PC-9 (cell line): ENCODE results near the gene SMC6. TPM values are rescaled to one million over a fixed set of nuclear protein-coding genes. Genes with fewer than 3 reads are reported as not detected.

Experiments
- Bru-seq: library from RNA; stranded (reverse); fragments of 400-500 nt; gene quantifications from one replicate; lab custom pipeline; 2021; lab: Mats Ljungman, UMichigan
- BruChase-seq, 2 experiments: library from RNA; stranded (reverse); fragments of 400-500 nt; gene quantifications; one replicate each; lab custom pipeline; 2021; lab: Mats Ljungman, UMichigan
- BruUV-seq: library from RNA; stranded (reverse); fragments of 400-500 nt; replicated peaks from 2 replicates; lab custom pipeline; 2021; lab: Mats Ljungman, UMichigan
- CTCF ChIA-PET: fragments of 300-600 bp; sonication (Branson Sonifier 250); formaldehyde crosslinking; loops from one replicate; lab custom pipeline; 2022; ENCODE audit warnings: antibody characterized with exemption; lab: Charles Lee
- POLR2A ChIA-PET: fragments of 300-600 bp; sonication (Branson Sonifier 250); formaldehyde crosslinking; loops from one replicate; lab custom pipeline; 2022; ENCODE audit warnings: antibody characterized with exemption; ENCODE audit not compliant: unreplicated experiment; lab: Charles Lee
- DNase-seq, 2 experiments: peaks; one replicate each; pipeline versions ENCODE4 v3.0.0 to v3.0.0-alpha.2; 2015 to 2022; ENCODE audit warnings: mixed read lengths in 1 of 2
- H2AFZ ChIP-seq: fragments of 200-600 bp; sonication (generic); 2 replicates; pipeline ENCODE4 v1.8.1; 2017; ENCODE audit warnings: antibody characterized with exemption
- H3F3A ChIP-seq: fragments of 200-600 bp; sonication (generic); 2 replicates; pipeline ENCODE4 v1.8.1; 2017; ENCODE audit warnings: antibody characterized with exemption, mild to moderate bottlenecking, low read depth; ENCODE audit not compliant: insufficient read depth
- H3K27ac ChIP-seq: fragments of 200-600 bp; sonication (generic); 2 replicates; pipeline ENCODE4 v1.6.1; 2016; ENCODE audit warnings: mixed run types
- H3K27me3 ChIP-seq: fragments of 200-600 bp; sonication (generic); 2 replicates; pipeline ENCODE4 v1.6.1; 2016; ENCODE audit warnings: low read depth, mixed run types; ENCODE audit not compliant: insufficient read depth
- H3K36me3 ChIP-seq: fragments of 200-600 bp; sonication (generic); 2 replicates; pipeline ENCODE4 v1.6.1; 2016; ENCODE audit warnings: low read depth, mixed run types
- H3K4me1 ChIP-seq: fragments of 200-600 bp; sonication (generic); replicated peaks from 2 replicates; pipeline ENCODE4 v1.6.1; 2016; ENCODE audit warnings: mixed run types; ENCODE audit not compliant: insufficient read depth
- H3K4me2 ChIP-seq: fragments of 200-600 bp; sonication (generic); 2 replicates; pipeline ENCODE4 v1.6.1; 2017; ENCODE audit warnings: mixed run types
- H3K4me3 ChIP-seq: fragments of 200-600 bp; sonication (generic); 2 replicates; pipeline ENCODE4 v1.6.1; 2016; ENCODE audit warnings: mixed run types
- H3K79me2 ChIP-seq: fragments of 200-600 bp; sonication (generic); 2 replicates; pipeline ENCODE4 v1.6.1; 2017; ENCODE audit warnings: low read depth, mixed run types
- H3K9me2 ChIP-seq: fragments of 200-600 bp; sonication (generic); 2 replicates; pipeline ENCODE4 v1.8.1; 2017; ENCODE audit warnings: mild to moderate bottlenecking; ENCODE audit not compliant: insufficient read depth
- H3K9me3 ChIP-seq: fragments of 200-600 bp; sonication (generic); 2 replicates; pipeline ENCODE4 v1.8.1; 2016; ENCODE audit warnings: low read depth; ENCODE audit not compliant: insufficient read depth
- H4K20me1 ChIP-seq: fragments of 200-600 bp; sonication (generic); 2 replicates; pipeline ENCODE4 v1.8.1; 2017; ENCODE audit not compliant: insufficient read depth
- EZH2 ChIP-seq: fragments of 200-600 bp; sonication (generic); IDR thresholded peaks from 2 replicates; pipeline ENCODE4 v1.8.0; 2017; ENCODE audit warnings: antibody characterized with exemption, low read depth
- intact Hi-C: fragments of 100-400 bp; cut with micrococcal nuclease; formaldehyde crosslinking; loops from one replicate; pipeline ENCODE4 v1.10.0; 2022; ENCODE audit not compliant: unreplicated experiment
- long read RNA-seq: library from polyadenylated mRNA; stranded (forward); transcript quantifications from one replicate; pipeline ENCODE4 v2.0.0, GENCODE V29; 2022
- total RNA-seq: library from RNA; stranded (reverse); gene quantifications from 2 replicates; pipeline ENCODE4 v1.2.3, GENCODE V29; 2021
- TF ChIP-seq, protein P1 (sequence below): fragments of 200-600 bp; sonication (generic); conservative IDR thresholded peaks from 2 replicates; pipeline ENCODE4 v1.6.1; 2017; ENCODE audit warnings: mixed run types, antibody characterized with exemption, mild to moderate bottlenecking, moderate library complexity

The SMC6 gene, protein sequence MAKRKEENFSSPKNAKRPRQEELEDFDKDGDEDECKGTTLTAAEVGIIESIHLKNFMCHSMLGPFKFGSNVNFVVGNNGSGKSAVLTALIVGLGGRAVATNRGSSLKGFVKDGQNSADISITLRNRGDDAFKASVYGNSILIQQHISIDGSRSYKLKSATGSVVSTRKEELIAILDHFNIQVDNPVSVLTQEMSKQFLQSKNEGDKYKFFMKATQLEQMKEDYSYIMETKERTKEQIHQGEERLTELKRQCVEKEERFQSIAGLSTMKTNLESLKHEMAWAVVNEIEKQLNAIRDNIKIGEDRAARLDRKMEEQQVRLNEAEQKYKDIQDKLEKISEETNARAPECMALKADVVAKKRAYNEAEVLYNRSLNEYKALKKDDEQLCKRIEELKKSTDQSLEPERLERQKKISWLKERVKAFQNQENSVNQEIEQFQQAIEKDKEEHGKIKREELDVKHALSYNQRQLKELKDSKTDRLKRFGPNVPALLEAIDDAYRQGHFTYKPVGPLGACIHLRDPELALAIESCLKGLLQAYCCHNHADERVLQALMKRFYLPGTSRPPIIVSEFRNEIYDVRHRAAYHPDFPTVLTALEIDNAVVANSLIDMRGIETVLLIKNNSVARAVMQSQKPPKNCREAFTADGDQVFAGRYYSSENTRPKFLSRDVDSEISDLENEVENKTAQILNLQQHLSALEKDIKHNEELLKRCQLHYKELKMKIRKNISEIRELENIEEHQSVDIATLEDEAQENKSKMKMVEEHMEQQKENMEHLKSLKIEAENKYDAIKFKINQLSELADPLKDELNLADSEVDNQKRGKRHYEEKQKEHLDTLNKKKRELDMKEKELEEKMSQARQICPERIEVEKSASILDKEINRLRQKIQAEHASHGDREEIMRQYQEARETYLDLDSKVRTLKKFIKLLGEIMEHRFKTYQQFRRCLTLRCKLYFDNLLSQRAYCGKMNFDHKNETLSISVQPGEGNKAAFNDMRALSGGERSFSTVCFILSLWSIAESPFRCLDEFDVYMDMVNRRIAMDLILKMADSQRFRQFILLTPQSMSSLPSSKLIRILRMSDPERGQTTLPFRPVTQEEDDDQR
- total RNA-seq (15.5 and 19.2 TPM in 2 replicates), Bru-seq, nascent RNA (percentile 69 among the genes with signal in this experiment), BruChase-seq, experiment 1, labeled RNA remaining after a 2-hour chase (percentile 70 among the genes with signal in this experiment), BruChase-seq, experiment 2, labeled RNA remaining after a 6-hour chase (percentile 69 among the genes with signal in this experiment)
- long read RNA-seq, full-length matches to known transcripts = 12 of 48 reads
- long read RNA-seq, partial matches to known transcripts = 3 of 48 reads
- long read RNA-seq, other reads (novel, unspliced or antisense) = 33 of 48 reads

DNA sequence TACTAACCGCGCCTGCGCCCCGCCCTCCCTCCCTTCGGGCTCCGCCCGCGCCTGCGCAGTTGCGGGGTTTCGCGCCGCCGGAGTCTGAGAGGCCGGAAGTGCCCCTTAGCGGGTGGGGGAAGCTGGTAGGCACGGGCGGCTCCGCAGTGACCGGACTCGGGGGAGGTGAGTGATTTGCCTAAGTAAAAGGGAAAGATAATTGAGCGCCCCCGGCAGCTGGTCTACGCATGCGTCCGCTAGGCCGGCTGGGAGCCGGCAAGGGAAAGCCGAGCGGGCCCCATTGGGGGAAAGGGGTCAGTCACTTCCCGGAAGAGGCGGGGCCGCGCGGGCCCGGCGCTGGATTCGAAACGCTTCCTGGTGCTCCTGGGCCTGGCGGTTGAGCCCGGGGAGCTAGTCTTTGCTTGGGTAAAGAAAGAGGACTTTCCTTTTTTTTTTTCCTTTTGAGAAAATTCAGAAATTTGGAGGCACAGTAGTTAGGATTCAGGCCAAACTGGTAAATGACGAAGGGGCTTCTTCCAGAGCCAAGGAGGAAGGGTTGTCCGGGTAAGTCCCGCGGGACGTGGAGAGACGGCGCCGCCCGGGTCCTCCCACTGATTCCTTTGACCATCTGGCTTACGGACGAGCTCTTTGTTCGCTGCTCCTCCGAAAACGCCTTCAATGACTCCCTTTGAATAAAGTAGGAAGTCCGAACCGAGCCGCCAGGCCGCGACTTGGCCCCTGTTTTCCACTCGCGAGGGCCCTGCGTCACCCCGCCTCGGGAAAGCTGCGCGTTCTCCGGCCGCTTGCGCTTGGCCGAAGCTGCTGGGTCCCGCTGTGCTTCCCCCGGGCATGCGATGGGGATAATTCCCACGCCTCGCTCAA lies at the start of gene SMC6, which contains the start of gene GEN1:
Gene SMC6 (minus strand): TSS at position 8 of the 861 bp plus-strand sequence. CDS start 7,864 bp downstream, outside the sequence.
Gene GEN1 (plus strand): TSS at position 336 of the 861 bp plus-strand sequence. CDS start 5,806 bp downstream, outside the sequence.
- Histone ChIP-seq H2AFZ (peak within 1 kb of the TSS; percentile 97), H3K4me1 (peaks cover 28% of the 10 kb centered on the region), H3K27me3 (no peaks in the 10 kb centered on the region), H3K27ac (peak within 1 kb of the TSS; percentile 93), H3F3A (no peaks in the 10 kb centered on the region), H3K4me2 (peak within 1 kb of the TSS; percentile 81), H4K20me1 (no peaks in the 10 kb centered on the region), H3K9me3 (no peaks in the 10 kb centered on the region), H3K9me2 (no peaks in the 10 kb centered on the region), H3K4me3 (peak within 1 kb of the TSS; percentile 96), H3K36me3 (no peaks in the 10 kb centered on the region), H3K79me2 (peaks cover 87% of the 10 kb centered on the region)
- intact Hi-C loops = no loop called here
- TF ChIP-seq, protein P1, sequence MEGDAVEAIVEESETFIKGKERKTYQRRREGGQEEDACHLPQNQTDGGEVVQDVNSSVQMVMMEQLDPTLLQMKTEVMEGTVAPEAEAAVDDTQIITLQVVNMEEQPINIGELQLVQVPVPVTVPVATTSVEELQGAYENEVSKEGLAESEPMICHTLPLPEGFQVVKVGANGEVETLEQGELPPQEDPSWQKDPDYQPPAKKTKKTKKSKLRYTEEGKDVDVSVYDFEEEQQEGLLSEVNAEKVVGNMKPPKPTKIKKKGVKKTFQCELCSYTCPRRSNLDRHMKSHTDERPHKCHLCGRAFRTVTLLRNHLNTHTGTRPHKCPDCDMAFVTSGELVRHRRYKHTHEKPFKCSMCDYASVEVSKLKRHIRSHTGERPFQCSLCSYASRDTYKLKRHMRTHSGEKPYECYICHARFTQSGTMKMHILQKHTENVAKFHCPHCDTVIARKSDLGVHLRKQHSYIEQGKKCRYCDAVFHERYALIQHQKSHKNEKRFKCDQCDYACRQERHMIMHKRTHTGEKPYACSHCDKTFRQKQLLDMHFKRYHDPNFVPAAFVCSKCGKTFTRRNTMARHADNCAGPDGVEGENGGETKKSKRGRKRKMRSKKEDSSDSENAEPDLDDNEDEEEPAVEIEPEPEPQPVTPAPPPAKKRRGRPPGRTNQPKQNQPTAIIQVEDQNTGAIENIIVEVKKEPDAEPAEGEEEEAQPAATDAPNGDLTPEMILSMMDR = no peak
- TF ChIP-seq EZH2 = no peak
- peak; percentile 82 to 87 for DNase-seq
- BruUV-seq = TSS peak; percentile 71
- CTCF ChIA-PET = no interaction called here
- POLR2A ChIA-PET = interaction anchor here (0.5 to 0.7 kb wide), 3 partner anchors 125 to 1075 kb away, joined by 3 to 12 read pairs (median 7); partner anchors contain the start of gene KCNS3

DNA sequence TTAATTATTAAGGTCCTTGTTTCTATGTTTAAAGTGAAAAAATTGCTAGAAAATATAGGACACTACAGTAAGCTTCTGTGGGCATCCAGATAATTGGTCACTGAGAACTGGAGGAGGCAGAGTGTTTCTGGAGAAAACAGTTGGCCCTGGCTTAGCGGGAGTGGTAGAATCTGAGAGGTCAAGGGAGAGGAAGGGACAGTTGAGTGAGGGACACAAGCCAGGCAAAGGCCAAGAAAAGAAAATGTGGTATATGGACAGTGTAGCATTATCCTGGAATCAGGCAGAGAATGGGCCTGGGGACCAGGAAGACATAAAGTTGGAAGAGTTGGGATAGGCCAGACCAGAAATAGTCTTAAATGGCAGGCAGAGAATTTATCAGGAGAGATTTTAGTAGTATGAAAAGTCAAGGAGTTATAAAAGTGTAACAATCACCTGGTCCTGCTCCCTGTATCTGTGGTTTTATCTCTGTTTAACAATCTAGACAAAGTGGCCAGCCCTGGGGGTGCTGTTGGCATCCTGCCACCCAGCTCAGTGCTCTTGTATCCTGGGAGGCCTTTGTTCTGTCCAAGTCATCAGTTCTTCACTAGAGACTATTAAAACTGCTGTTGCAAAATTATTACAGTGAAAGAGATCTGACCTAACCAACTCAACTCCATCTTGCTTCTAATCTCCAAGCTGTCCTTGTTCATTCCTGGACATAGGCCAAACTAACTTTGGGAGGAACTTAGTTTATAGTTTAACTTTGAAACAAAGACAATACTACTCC lies 47.3 kb upstream of the SMC6 start:
- DNase-seq = peak in 1 of 2 experiments; percentile 12
- POLR2A ChIA-PET = no interaction called here
- H2AFZ ChIP-seq = no peak overlapping the region
- H3K9me2 ChIP-seq = no peaks in the 10 kb centered on the region
- H3K4me2 ChIP-seq = no peak overlapping the region
- intact Hi-C loops = no loop called here
- no peaks in the 10 kb centered on the region for H3K79me2 ChIP-seq
- no peaks in the 10 kb centered on the region for H3K36me3 ChIP-seq
- H3K9me3 ChIP-seq = no peaks in the 10 kb centered on the region
- no peaks in the 10 kb centered on the region for H3F3A ChIP-seq
- no peak for TF ChIP-seq EZH2
- TF ChIP-seq, protein P1 = no peak
- H3K27me3 ChIP-seq = peaks cover 5% of the 10 kb centered on the region; the same call in 1 of the 2 replicates
- no TSS peak for BruUV-seq
- H4K20me1 ChIP-seq = no peaks in the 10 kb centered on the region
- no peaks in the 10 kb centered on the region for H3K4me1 ChIP-seq
- H3K4me3 ChIP-seq = no peak overlapping the region
- CTCF ChIA-PET = no interaction called here
- H3K27ac ChIP-seq = no peak overlapping the region
